ENCODE data around the gene SIRT3.

DNA sequence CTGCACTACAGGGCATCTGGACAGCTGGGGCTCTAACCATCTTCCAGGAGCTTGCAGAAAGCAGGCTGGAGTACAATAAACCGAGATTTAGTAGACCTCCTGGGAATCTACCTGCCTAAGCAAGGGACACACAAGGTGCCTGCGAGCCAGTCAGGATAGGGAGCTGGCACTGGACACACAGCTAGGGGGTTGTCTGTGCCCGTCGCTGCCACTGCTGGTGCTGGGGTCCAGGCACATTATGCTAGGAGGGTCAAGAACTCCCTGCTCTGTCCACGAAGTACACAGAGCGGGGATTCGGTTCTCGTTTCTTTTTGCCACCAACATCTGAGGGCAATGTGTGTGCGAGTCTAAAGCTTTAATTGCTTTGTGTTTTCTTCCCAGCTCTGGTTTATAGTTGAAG is 24.4 kb downstream of the SIRT3 start:
- TF ChIP-seq, protein P1, sequence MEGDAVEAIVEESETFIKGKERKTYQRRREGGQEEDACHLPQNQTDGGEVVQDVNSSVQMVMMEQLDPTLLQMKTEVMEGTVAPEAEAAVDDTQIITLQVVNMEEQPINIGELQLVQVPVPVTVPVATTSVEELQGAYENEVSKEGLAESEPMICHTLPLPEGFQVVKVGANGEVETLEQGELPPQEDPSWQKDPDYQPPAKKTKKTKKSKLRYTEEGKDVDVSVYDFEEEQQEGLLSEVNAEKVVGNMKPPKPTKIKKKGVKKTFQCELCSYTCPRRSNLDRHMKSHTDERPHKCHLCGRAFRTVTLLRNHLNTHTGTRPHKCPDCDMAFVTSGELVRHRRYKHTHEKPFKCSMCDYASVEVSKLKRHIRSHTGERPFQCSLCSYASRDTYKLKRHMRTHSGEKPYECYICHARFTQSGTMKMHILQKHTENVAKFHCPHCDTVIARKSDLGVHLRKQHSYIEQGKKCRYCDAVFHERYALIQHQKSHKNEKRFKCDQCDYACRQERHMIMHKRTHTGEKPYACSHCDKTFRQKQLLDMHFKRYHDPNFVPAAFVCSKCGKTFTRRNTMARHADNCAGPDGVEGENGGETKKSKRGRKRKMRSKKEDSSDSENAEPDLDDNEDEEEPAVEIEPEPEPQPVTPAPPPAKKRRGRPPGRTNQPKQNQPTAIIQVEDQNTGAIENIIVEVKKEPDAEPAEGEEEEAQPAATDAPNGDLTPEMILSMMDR (optimal IDR thresholded peaks at IDR 0.05 in 1 of 3, IDR thresholded peaks at IDR 0.05 in 1 of 3, conservative IDR thresholded peaks at IDR 0.05 in 1 of 3; ENCODE audit: extremely low read depth in 1 of 3, insufficient read depth in 2 of 3, low read length in 3 of 3) = no peak
- no peak for TF ChIP-seq EZH2 (IDR thresholded peaks at IDR 0.05; ENCODE audit: low read length)

All from keratinocyte (primary cell).